ENCODE results near the gene SVEP1.
"Not testable (repeated sequence)": the region's sequence is repeated elsewhere in the genome, so short reads cannot be mapped to it uniquely, and the experiment has no call there.

The SVEP1 gene

DNA sequence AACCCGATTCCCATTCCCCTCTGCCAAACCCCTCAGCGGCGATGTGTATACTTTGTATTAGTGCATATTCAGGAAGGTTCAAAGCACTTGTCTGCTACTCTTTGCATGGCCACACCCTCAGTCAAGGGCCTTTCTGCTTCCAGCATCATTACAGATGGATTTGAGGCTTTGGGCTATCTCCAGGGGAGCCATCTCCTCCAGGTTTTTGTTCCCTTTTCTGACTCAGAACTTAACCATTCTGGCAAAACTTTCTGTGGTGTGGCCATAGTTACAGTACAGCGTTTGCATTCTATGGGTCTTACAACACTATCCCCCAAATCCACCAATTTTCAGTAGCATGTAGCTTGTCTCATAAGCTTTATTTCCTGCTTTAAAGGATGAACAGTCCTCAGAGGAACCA lies 36.0 kb upstream of the SVEP1 start:
- no peaks in the 10 kb centered on the region for H3K9me2 ChIP-seq (ENCODE audit: low read depth, low read length)
- no peak overlapping the region for H3K4me2 ChIP-seq (ENCODE audit: low read length)
- no peaks in the 10 kb centered on the region for H3K27me3 ChIP-seq (ENCODE audit: insufficient read depth, low read length)
- H4K20me1 ChIP-seq (ENCODE audit: insufficient read depth, low read length): no peaks in the 10 kb centered on the region
- no peaks in the 10 kb centered on the region for H3F3A ChIP-seq (ENCODE audit: insufficient read depth, low read length)
- H3K4me1 ChIP-seq (ENCODE audit: insufficient read depth, low read length, severe bottlenecking): no peaks in the 10 kb centered on the region
- no peak overlapping the region for H3K4me3 ChIP-seq (ENCODE audit: low read depth, low read length, poor library complexity, severe bottlenecking)
- H2AFZ ChIP-seq (ENCODE audit: low read length): no peak overlapping the region
- TF ChIP-seq EZH2 (IDR thresholded peaks at IDR 0.05; ENCODE audit: borderline replicate concordance, low read length): no peak
- TF ChIP-seq, protein P1, sequence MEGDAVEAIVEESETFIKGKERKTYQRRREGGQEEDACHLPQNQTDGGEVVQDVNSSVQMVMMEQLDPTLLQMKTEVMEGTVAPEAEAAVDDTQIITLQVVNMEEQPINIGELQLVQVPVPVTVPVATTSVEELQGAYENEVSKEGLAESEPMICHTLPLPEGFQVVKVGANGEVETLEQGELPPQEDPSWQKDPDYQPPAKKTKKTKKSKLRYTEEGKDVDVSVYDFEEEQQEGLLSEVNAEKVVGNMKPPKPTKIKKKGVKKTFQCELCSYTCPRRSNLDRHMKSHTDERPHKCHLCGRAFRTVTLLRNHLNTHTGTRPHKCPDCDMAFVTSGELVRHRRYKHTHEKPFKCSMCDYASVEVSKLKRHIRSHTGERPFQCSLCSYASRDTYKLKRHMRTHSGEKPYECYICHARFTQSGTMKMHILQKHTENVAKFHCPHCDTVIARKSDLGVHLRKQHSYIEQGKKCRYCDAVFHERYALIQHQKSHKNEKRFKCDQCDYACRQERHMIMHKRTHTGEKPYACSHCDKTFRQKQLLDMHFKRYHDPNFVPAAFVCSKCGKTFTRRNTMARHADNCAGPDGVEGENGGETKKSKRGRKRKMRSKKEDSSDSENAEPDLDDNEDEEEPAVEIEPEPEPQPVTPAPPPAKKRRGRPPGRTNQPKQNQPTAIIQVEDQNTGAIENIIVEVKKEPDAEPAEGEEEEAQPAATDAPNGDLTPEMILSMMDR (IDR thresholded peaks at IDR 0.05; ENCODE audit: low read length): no peak
- H3K27ac ChIP-seq (ENCODE audit: low read depth, low read length, poor library complexity, severe bottlenecking): no peak overlapping the region
- no peaks in the 10 kb centered on the region for H3K36me3 ChIP-seq (ENCODE audit: insufficient read depth, low read length)
- H3K9me3 ChIP-seq (ENCODE audit: low read length): no peaks in the 10 kb centered on the region
- no peaks in the 10 kb centered on the region for H3K79me2 ChIP-seq (ENCODE audit: insufficient read depth, low read length)
- no peak overlapping the region for H3K9ac ChIP-seq (ENCODE audit: low read length)

DNA sequence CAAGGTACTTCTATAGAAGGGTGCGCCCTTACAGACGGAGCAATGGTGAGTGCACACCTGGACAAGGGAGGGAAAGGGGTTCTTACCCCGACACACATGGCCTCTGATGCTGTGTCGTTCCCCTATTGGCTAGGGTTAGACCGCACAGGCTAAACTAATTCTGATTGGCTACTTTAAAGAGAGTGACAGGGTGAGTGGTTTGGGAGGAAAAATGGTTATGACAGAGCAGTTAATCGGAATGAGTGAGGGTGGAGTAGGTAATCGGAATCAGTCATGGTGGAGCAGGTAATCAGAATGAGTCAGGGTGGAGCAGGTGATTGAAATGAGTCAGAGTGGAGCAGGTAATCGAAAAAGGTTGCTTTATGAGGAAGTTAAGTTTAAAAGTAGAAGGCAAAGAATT lies 35.0 kb upstream of the SVEP1 start:
- not testable (repeated sequence) for H3K9me2 ChIP-seq (ENCODE audit: low read depth, low read length); H4K20me1 ChIP-seq (ENCODE audit: insufficient read depth, low read length); H3K4me2 ChIP-seq (ENCODE audit: low read length); H2AFZ ChIP-seq (ENCODE audit: low read length); H3K79me2 ChIP-seq (ENCODE audit: insufficient read depth, low read length); H3K4me3 ChIP-seq (ENCODE audit: low read depth, low read length, poor library complexity, severe bottlenecking); H3K36me3 ChIP-seq (ENCODE audit: insufficient read depth, low read length); H3K4me1 ChIP-seq (ENCODE audit: insufficient read depth, low read length, severe bottlenecking); H3K27me3 ChIP-seq (ENCODE audit: insufficient read depth, low read length); H3K9me3 ChIP-seq (ENCODE audit: low read length); H3K9ac ChIP-seq (ENCODE audit: low read length); H3F3A ChIP-seq (ENCODE audit: insufficient read depth, low read length); H3K27ac ChIP-seq (ENCODE audit: low read depth, low read length, poor library complexity, severe bottlenecking)

DNA sequence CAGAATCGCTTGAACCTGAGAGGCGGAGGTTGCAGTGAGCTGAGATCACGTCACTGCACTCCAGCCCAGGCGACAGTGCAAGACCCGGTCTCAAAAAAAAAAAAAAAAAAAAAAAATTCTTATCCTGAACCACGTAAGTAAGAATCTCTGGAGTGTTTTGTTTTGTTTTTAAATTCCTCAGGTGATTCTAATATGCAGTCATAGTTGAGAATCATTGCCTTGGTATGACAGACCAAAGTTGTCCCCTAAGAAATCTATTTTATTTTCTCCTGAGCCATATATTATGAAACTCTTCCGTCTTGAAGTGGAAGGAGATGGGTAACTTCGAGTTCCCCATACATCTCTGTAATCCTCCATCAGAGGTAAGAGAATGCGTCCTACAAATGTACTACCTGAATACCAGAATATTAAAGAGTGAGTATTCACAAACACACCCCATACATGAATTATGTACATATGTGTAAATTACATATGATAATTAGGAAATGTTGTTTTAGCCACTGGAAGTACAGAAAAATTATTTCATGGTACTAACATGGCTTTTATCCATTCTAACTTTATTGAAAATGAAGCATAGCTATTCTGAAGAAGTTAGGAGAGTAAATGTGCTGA lies 26.7 kb upstream of the SVEP1 start:
- H3K27ac ChIP-seq (ENCODE audit: low read depth, low read length, poor library complexity, severe bottlenecking): no peak overlapping the region
- H4K20me1 ChIP-seq (ENCODE audit: insufficient read depth, low read length): no peaks in the 10 kb centered on the region
- no peaks in the 10 kb centered on the region for H3K4me1 ChIP-seq (ENCODE audit: insufficient read depth, low read length, severe bottlenecking)
- no peak overlapping the region for H3K4me2 ChIP-seq (ENCODE audit: low read length)
- no peak overlapping the region for H2AFZ ChIP-seq (ENCODE audit: low read length)
- no peaks in the 10 kb centered on the region for H3K79me2 ChIP-seq (ENCODE audit: insufficient read depth, low read length)
- H3K9me3 ChIP-seq (ENCODE audit: low read length): no peaks in the 10 kb centered on the region
- H3F3A ChIP-seq (ENCODE audit: insufficient read depth, low read length): no peaks in the 10 kb centered on the region
- H3K27me3 ChIP-seq (ENCODE audit: insufficient read depth, low read length): no peaks in the 10 kb centered on the region
- H3K36me3 ChIP-seq (ENCODE audit: insufficient read depth, low read length): no peaks in the 10 kb centered on the region
- no peak overlapping the region for H3K9ac ChIP-seq (ENCODE audit: low read length)
- no peak overlapping the region for H3K4me3 ChIP-seq (ENCODE audit: low read depth, low read length, poor library complexity, severe bottlenecking)
- H3K9me2 ChIP-seq (ENCODE audit: low read depth, low read length): no peaks in the 10 kb centered on the region
- TF ChIP-seq, protein P1 (IDR thresholded peaks at IDR 0.05; ENCODE audit: low read length): no peak
- no peak for TF ChIP-seq EZH2 (IDR thresholded peaks at IDR 0.05; ENCODE audit: borderline replicate concordance, low read length)

DNA sequence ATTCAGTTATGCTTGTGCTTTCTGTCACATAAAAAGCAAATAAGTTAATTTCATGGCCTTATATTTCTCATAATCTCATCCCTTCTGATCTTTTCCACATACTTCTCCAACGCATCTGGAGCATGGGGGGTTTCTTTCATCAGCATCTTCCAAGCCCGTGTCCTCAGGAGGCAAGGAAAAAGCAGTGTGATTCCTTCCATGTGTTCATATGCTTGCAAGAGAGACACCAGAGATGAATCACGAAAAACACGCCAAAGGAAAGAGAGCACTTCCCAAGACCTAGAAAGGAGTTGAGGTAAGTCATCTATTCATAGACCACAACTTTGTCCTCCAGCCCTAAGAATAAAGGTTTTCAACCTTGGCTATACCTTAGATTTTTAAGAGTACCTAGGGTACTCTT lies 26.0 kb upstream of the SVEP1 start:
- H3K36me3 ChIP-seq (ENCODE audit: insufficient read depth, low read length): no peaks in the 10 kb centered on the region
- no peak overlapping the region for H2AFZ ChIP-seq (ENCODE audit: low read length)
- TF ChIP-seq EZH2 (IDR thresholded peaks at IDR 0.05; ENCODE audit: borderline replicate concordance, low read length): no peak
- TF ChIP-seq, protein P1 (IDR thresholded peaks at IDR 0.05; ENCODE audit: low read length): no peak

More for the DNA sequence above, 26.0 kb upstream of the SVEP1 start:
- Histone ChIP-seq H3K9me2 (ENCODE audit: low read depth, low read length) (no peaks in the 10 kb centered on the region), H3K79me2 (ENCODE audit: insufficient read depth, low read length) (no peaks in the 10 kb centered on the region), H4K20me1 (ENCODE audit: insufficient read depth, low read length) (no peaks in the 10 kb centered on the region), H3K4me3 (ENCODE audit: low read depth, low read length, poor library complexity, severe bottlenecking) (no peak overlapping the region), H3K4me1 (ENCODE audit: insufficient read depth, low read length, severe bottlenecking) (no peaks in the 10 kb centered on the region), H3F3A (ENCODE audit: insufficient read depth, low read length) (no peaks in the 10 kb centered on the region), H3K27me3 (ENCODE audit: insufficient read depth, low read length) (no peaks in the 10 kb centered on the region), H3K4me2 (ENCODE audit: low read length) (no peak overlapping the region), H3K27ac (ENCODE audit: low read depth, low read length, poor library complexity, severe bottlenecking) (no peak overlapping the region), H3K9me3 (ENCODE audit: low read length) (no peaks in the 10 kb centered on the region), H3K9ac (ENCODE audit: low read length) (no peak overlapping the region)

Measured in OCI-LY1 (cell line).